IPS-15b (cell line): ENCODE measurements around the gene POU2AF2.
A peak's percentile ranks its signal among the peaks of the same experiment; 100 is the strongest.
"Not testable (repeated sequence)": the region's sequence is repeated elsewhere in the genome, so short reads cannot be mapped to it uniquely, and the experiment has no call there.

ENCODE experiments used
- H3K27me3 ChIP-seq: one replicate; pipeline ENCODE4 v1.6.1; 2013; ENCODE audit warnings: low read length; ENCODE audit not compliant: control insufficient read depth, insufficient read depth
- H3K36me3 ChIP-seq: one replicate; pipeline ENCODE4 v1.6.1; 2013; ENCODE audit warnings: low read length; ENCODE audit not compliant: control insufficient read depth, insufficient read depth
- H3K4me1 ChIP-seq: one replicate; pipeline ENCODE4 v1.6.1; 2013; ENCODE audit warnings: mild to moderate bottlenecking, low read length; ENCODE audit not compliant: control insufficient read depth, insufficient read depth
- H3K4me3 ChIP-seq: one replicate; pipeline ENCODE4 v1.5.1; 2013; ENCODE audit warnings: low read depth, low read length
- H3K9ac ChIP-seq: one replicate; pipeline ENCODE4 v1.6.1; 2013; ENCODE audit warnings: low read depth, mild to moderate bottlenecking, low read length
- H3K9me3 ChIP-seq: one replicate; pipeline ENCODE4 v1.6.1; 2013; ENCODE audit warnings: mild to moderate bottlenecking, low read length; ENCODE audit not compliant: control insufficient read depth, insufficient read depth

POU2AF2 gene

GRCh38 chr11:111292408-111292807 is 46.9 kb downstream of the POU2AF2 start:
- not testable (repeated sequence) for H3K9me3 ChIP-seq, H3K36me3 ChIP-seq, H3K4me3 ChIP-seq, H3K27me3 ChIP-seq, H3K4me1 ChIP-seq, H3K9ac ChIP-seq

- Histone ChIP-seq H3K4me3 (no peak overlapping the region), H3K9ac (no peak overlapping the region), H3K9me3 (no peaks in the 10 kb centered on the region), H3K36me3 (no peaks in the 10 kb centered on the region), H3K27me3 (peaks cover 23% of the 10 kb centered on the region), H3K4me1 (peaks cover 6% of the 10 kb centered on the region)
These were observed 50.7 kb downstream of the POU2AF2 start for GRCh38 chr11:111296196-111296595.

GRCh38 chr11:111297696-111298095 is 52.2 kb downstream of the POU2AF2 start:
- H3K9ac ChIP-seq, result no peak overlapping the region
- H3K4me1 ChIP-seq, result peaks cover 11% of the 10 kb centered on the region
- H3K27me3 ChIP-seq, result peaks cover 25% of the 10 kb centered on the region
- no peaks in the 10 kb centered on the region for H3K9me3 ChIP-seq
- H3K36me3 ChIP-seq, result no peaks in the 10 kb centered on the region
- no peak overlapping the region for H3K4me3 ChIP-seq

DNA sequence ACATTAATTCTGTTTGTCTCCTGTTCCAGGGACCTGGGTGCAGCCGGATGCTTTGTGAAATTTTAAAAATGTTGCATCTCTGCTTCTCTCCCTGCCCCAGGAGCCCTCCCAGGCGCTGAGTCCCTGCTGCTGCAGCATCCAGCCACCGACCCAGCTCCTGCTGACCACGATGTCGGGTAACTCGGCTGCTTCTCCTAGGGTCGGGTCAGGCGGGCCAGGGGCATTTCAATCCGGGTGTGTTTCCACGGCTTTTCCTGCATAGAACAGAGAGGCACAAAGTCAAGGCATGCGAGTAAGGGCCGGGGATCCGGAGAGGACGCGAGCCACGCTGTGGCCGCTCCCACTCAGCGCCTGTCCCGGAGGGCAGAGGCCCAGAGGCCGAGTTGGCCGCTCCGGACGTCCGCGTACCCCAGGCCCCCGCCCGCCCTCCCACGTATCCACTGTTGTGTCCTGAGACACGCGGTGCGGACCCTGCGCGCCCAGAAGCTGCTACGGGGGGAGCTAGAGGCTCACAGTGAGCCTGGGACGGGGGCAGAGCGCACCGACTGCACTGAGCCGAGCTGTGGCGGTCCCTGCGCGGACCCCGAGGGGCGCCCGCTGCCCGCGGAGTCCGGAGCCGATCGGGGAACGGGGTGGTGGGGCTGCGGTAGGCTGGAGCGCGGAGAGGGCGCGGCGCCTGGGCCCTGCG is 53.0 kb downstream of the POU2AF2 start, which contains the start of gene POU2AF3:
Gene POU2AF3 (plus strand): TSS at position 134 of the 688 bp plus-strand sequence. CDS start 36 bp downstream, at position 170.
- Histone ChIP-seq H3K27me3 (peaks cover 25% of the 10 kb centered on the region), H3K9me3 (no peaks in the 10 kb centered on the region), H3K36me3 (no peaks in the 10 kb centered on the region), H3K4me3 (peak within 1 kb of the TSS; percentile 75), H3K4me1 (peaks cover 15% of the 10 kb centered on the region), H3K9ac (peak within 1 kb of the TSS; percentile 75)

- Histone ChIP-seq H3K4me3 (peak overlapping the region; percentile 75), H3K9ac (peak overlapping the region; percentile 75), H3K4me1 (peaks cover 15% of the 10 kb centered on the region), H3K36me3 (no peaks in the 10 kb centered on the region), H3K27me3 (peaks cover 25% of the 10 kb centered on the region), H3K9me3 (no peaks in the 10 kb centered on the region)
These were observed 53.8 kb downstream of the POU2AF2 start for GRCh38 chr11:111299101-111300026.

DNA sequence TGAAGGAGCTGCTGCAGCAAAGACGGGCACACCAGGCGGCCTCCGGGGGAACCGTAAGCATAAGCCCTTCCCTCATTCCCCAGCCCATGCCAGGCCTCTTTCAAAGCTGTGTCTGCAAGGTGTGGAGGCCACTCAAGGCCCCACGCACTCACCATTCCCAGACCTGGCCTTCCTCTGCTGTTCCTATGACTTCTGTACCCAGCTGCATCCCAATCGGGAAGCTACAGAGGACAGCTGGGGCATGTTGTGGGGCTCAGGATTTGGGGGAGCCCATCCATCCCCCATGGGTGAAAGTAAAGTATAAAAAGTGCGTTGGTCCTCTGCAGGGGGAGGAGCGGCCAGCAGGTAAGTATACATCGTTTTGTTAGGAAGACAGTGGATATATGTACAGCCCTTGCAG is 55.0 kb downstream of the POU2AF2 start:
- H3K4me3 ChIP-seq, result no peak overlapping the region

GRCh38 chr11:111301004-111301841 is 55.7 kb downstream of the POU2AF2 start:
- no peak overlapping the region for H3K4me3 ChIP-seq
- peaks cover 15% of the 10 kb centered on the region for H3K4me1 ChIP-seq
- H3K9ac ChIP-seq, result no peak overlapping the region
- peaks cover 25% of the 10 kb centered on the region for H3K27me3 ChIP-seq
- no peaks in the 10 kb centered on the region for H3K36me3 ChIP-seq
- H3K9me3 ChIP-seq, result no peaks in the 10 kb centered on the region

More for the DNA sequence above, 55.0 kb downstream of the POU2AF2 start:
- Histone ChIP-seq H3K9ac (no peak overlapping the region), H3K36me3 (no peaks in the 10 kb centered on the region), H3K27me3 (peaks cover 25% of the 10 kb centered on the region), H3K4me1 (peaks cover 15% of the 10 kb centered on the region), H3K9me3 (no peaks in the 10 kb centered on the region)

GRCh38 chr11:111301842-111302118 is 56.3 kb downstream of the POU2AF2 start:
- H3K36me3 ChIP-seq, result no peaks in the 10 kb centered on the region
- H3K27me3 ChIP-seq, result peaks cover 25% of the 10 kb centered on the region

DNA sequence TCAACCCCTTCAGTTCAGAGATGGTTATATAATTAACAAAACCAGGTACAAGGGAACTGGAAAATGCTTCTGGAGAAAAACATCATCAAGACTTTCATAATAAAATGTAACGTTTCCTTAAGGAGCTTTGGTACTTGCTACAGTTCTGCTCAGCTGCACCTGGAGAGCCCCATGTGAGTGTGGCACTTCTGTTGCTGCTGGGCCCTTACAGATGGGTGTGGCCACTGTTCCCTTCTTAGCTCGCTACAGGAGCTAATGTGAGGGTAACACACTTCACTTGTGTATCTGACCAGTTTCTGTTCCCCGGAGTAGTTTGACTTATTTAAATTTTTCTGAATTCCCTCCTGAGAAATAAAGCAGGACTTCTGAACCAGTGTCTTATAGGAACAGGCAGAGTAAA is 56.8 kb downstream of the POU2AF2 start:
- Histone ChIP-seq H3K27me3 (peaks cover 24% of the 10 kb centered on the region), H3K4me3 (no peak overlapping the region), H3K9ac (no peak overlapping the region), H3K4me1 (peaks cover 15% of the 10 kb centered on the region), H3K9me3 (no peaks in the 10 kb centered on the region), H3K36me3 (no peaks in the 10 kb centered on the region)

More at GRCh38 chr11:111301842-111302118, 56.3 kb downstream of the POU2AF2 start:
- Histone ChIP-seq H3K4me3 (no peak overlapping the region), H3K9me3 (no peaks in the 10 kb centered on the region), H3K9ac (no peak overlapping the region), H3K4me1 (peaks cover 15% of the 10 kb centered on the region)

DNA sequence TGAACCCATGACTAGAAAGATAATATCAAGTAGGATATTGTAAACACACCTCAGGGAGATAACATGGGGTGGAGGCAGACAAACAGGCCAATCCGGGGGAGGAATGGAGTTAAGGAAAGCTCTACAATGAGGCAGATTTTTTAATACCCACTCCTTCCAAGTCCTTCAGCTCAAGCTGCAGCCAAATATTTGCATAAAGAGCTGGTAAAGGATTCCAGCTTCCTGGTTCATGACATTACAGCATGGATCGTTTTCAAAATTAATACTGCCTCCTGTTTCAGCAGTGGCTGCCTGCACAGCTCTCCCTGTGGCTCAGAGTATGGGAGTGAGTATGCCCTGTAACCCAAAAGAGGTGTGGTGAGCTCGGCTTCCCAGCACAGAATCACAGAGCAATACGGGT is 57.9 kb downstream of the POU2AF2 start:
- Histone ChIP-seq H3K36me3 (no peaks in the 10 kb centered on the region), H3K9ac (no peak overlapping the region), H3K4me1 (peaks cover 13% of the 10 kb centered on the region), H3K27me3 (peaks cover 16% of the 10 kb centered on the region), H3K9me3 (no peaks in the 10 kb centered on the region), H3K4me3 (no peak overlapping the region)

GRCh38 chr11:111305162-111305802 is 59.8 kb downstream of the POU2AF2 start:
- H3K9me3 ChIP-seq, result no peaks in the 10 kb centered on the region
- H3K9ac ChIP-seq, result no peak overlapping the region
- H3K4me3 ChIP-seq, result no peak overlapping the region
- peaks cover 9% of the 10 kb centered on the region for H3K4me1 ChIP-seq
- H3K27me3 ChIP-seq, result peaks cover 12% of the 10 kb centered on the region
- H3K36me3 ChIP-seq, result no peaks in the 10 kb centered on the region
